HG03103 (cell line): ENCODE data around the gene MYOD1.

Experiments used
- ATAC-seq: cut with Tn5 transposase; IDR thresholded peaks from one replicate; pipeline ENCODE4 v1.9.1; 2021; ENCODE audit warnings: low read depth; ENCODE audit not compliant: unreplicated experiment

Gene MYOD1

DNA sequence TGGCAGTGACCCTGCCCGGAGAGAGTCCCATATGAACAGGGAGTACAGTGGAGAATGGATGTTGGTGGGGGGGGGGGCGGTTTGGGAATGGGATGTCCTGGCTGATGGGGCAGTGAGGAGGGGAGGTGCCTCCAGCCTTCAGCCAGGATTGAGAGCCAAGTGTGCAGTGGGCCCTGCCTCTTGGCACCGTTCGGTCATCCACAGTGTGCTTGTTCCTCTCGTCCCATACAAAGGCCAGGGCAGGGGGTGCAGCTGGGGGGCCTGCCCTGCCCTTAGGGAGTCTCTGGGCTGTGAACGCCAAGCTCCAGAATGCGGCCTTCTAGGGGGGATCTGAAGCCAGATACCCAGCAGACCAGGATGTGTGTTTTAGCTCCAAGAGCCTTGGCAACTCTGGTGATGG lies 49.2 kb downstream of the MYOD1 start:
- no peak for ATAC-seq

DNA sequence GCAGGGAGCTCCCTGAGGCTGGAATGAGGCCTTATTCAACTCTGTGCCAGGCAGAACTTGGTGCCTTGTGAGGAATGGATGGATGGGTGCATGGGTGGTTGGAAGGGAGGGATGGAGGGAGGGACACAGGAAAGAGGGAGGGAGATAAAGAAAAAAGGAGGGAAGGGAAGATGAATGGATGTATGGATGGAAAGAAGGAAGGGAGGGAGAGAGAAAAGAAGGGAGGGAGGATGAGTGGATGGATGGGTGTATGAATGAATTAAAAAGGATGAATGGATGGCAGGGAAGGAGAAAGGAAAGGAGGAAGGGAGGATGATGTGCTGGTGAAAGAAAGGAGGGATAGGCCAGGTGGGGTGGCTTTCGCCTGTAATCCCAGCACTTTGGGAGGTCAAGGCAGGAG lies 49.8 kb downstream of the MYOD1 start:
- no peak for ATAC-seq

DNA sequence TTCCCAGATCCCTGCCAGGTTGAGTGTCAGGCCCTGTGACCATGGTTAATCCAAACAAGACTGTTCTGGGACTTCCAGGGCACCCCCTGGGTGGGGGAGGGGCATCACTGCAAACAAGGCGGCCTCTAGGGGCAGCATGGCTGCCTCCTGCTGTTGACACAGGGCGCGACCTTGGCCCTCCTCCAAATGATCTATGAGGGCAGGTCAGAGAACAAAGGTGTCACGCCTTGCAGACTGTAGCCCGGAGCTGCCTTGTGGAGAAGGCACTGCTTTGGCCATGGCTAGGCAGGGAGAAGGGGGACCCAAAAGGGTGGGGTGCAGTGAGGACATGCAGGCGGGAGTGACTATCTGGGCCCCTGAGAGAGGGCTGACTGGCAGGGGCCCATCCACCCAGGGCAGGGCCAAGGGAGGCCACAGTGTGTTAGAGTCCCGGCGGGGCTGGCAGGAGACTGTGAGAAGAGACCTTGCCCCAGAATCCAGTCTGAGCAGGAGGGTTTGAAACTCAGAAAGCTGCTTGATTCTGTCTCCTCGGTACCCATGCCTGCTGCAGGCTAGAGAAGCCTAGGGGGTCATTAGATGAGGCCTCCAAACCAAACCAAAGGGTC lies 50.8 kb downstream of the MYOD1 start:
- ATAC-seq, result no peak

DNA sequence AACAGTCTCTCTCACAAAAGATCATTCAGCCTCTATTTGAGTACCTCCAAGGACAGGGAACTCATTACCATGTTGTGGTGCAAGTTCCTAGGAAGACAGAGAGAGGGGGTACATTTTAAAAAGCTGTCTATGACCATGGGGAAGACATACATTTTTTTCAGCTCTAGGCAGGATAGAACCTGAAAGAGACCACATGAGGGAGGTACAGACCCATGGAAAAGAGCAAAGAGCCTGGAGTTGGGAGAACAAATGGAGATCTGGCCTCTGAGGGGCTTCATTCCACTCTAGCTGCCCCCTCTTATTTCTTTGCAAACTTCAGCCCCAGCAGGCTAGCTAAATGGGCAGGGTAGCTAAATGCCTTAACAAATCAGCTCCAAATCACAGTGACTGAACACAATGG lies 51.5 kb downstream of the MYOD1 start:
- ATAC-seq, result no peak

DNA sequence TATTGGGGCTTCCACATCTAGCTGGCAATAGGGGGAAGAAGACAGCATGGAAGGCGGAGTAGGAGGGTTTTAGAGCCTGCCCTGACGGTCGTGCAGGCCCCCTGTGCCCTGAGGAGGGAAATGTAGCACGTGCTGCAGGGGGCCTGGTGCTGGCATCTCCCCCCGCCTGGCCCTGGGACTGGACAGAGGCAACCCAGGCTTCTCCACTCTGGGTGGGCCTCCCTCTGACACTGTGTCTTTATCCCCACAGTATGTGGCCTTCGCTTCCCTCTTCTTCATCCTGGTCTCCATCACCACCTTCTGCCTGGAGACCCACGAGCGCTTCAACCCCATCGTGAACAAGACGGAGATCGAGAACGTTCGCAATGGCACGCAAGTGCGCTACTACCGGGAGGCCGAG lies 52.0 kb downstream of the MYOD1 start:
- no peak for ATAC-seq
